HepG2 (cell line): ENCODE results near the gene PLCG1. TPM values are rescaled to one million over a fixed set of nuclear protein-coding genes. Genes with fewer than 3 reads are reported as not detected.

Experiments
- ATAC-seq: fragments of 200-7000 bp; cut with Tn5 transposase; 3 replicates; pipeline ENCODE4 v1.9.1; 2020; ENCODE audit warnings: mild to moderate bottlenecking, moderate library complexity
- BruUV-seq: library from RNA; stranded (reverse); fragments of 400-500 nt; replicated peaks from 2 replicates; lab custom pipeline; 2021; lab: Mats Ljungman, UMichigan
- CTCF ChIA-PET: fragments of 300-600 bp; formaldehyde crosslinking; extraction: SDS; loops from one replicate; lab custom pipeline; 2021; ENCODE audit warnings: low total read pairs, inconsistent platforms, low intra/inter-chr PET ratio; lab: Yijun Ruan, JAX
- POLR2A ChIA-PET: fragments of 350-600 bp; sonication (Branson Sonifier 250); formaldehyde crosslinking; loops from one replicate; lab custom pipeline; 2020; ENCODE audit warnings: antibody characterized with exemption, inconsistent platforms; lab: Yijun Ruan, JAX
- DNase-seq: peaks from one replicate; pipeline ENCODE4 v3.0.0-alpha.2; 2015; ENCODE audit warnings: low spot score
- FAIRE-seq: peaks from 3 replicates; lab custom pipeline; 2011; peaks lifted over from hg19 to GRCh38; lab: Jason Lieb, UNC
- H2AFZ ChIP-seq: one replicate; pipeline ENCODE4 v1.6.1; 2011; ENCODE audit warnings: low read length, inconsistent platforms
- H3K27ac ChIP-seq: fragments of 300-600 bp; 3 replicates; pipeline ENCODE4 v1.8.0; 2011; ENCODE audit warnings: mixed run types, mild to moderate bottlenecking, mixed read lengths, low read length, inconsistent platforms; ENCODE audit not compliant: insufficient read depth; ENCODE audit errors: extremely low read length
- H3K27me3 ChIP-seq, 2 experiments: fragments of 200-600 bp in 1 of 2; 2 replicates in 1 of 2; 3 replicates in 1 of 2; pipeline versions ENCODE4 v1.6.0 to v1.8.0; 2011; ENCODE audit warnings: low read length in 2 of 2, mild to moderate bottlenecking in 2 of 2, moderate library complexity in 2 of 2, inconsistent platforms in 1 of 2; ENCODE audit not compliant: insufficient read depth in 2 of 2, control insufficient read depth in 1 of 2
- H3K36me3 ChIP-seq, 2 experiments: fragments of 200-600 bp in 1 of 2; replicated peaks in 1 of 2; 2 replicates in 1 of 2; 3 replicates in 1 of 2; pipeline versions ENCODE4 v1.5.1 to v1.8.0; 2011; ENCODE audit warnings: low read length in 2 of 2, inconsistent platforms in 1 of 2; ENCODE audit not compliant: insufficient read depth in 2 of 2, control insufficient read depth in 1 of 2
- H3K4me1 ChIP-seq: 2 replicates; pipeline ENCODE4 v1.5.1; 2012; ENCODE audit warnings: low read length, inconsistent platforms; ENCODE audit not compliant: insufficient read depth
- H3K4me2 ChIP-seq: 2 replicates; pipeline ENCODE4 v1.6.0; 2011; ENCODE audit warnings: low read depth, low read length, inconsistent platforms
- H3K4me3 ChIP-seq, 3 experiments: fragments of 200-600 bp in 1 of 3; sonication (generic), shearing (Covaris generic) in 1 of 3; replicated peaks in 1 of 3; 2 replicates each; pipeline ENCODE4 v1.5.1; 2011 to 2016; ENCODE audit warnings: low read length in 3 of 3, inconsistent platforms in 2 of 3, low read depth in 2 of 3, mild to moderate bottlenecking in 2 of 3, control low read depth in 1 of 3, mixed read lengths in 1 of 3; ENCODE audit not compliant: insufficient read depth in 1 of 3
- H3K79me2 ChIP-seq: one replicate; pipeline ENCODE4 v1.6.1; 2011; ENCODE audit warnings: low read length, inconsistent platforms; ENCODE audit not compliant: insufficient read depth
- H3K9ac ChIP-seq: 2 replicates; pipeline ENCODE4 v1.6.0; 2011; ENCODE audit warnings: mild to moderate bottlenecking, low read depth, low read length, inconsistent platforms; ENCODE audit not compliant: insufficient read depth
- H3K9me3 ChIP-seq: 2 replicates; pipeline ENCODE4 v1.5.1; 2012; ENCODE audit warnings: mild to moderate bottlenecking, low read length
- H4K20me1 ChIP-seq: 2 replicates; pipeline ENCODE4 v1.6.0; 2011; ENCODE audit warnings: inconsistent platforms, mild to moderate bottlenecking, low read length, moderate library complexity; ENCODE audit not compliant: insufficient read depth
- HOXA5 ChIP-seq: sonication (generic); formaldehyde crosslinking; IDR thresholded peaks from 2 replicates; pipeline ENCODE4 v1.4.0; 2020; ENCODE audit warnings: missing genetic modification reagents
- MXD4 ChIP-seq: IDR thresholded peaks from 2 replicates; pipeline ENCODE4 v1.6.1; 2016; ENCODE audit warnings: mild to moderate bottlenecking, missing biosample characterization, missing genetic modification reagents
- RFX3 ChIP-seq: IDR thresholded peaks from 2 replicates; pipeline ENCODE4 v1.6.1; 2016; ENCODE audit warnings: missing biosample characterization, missing genetic modification reagents
- SMAD9 ChIP-seq: sonication (generic); formaldehyde crosslinking; IDR thresholded peaks from 2 replicates; pipeline ENCODE4 v1.5.1; 2020; ENCODE audit warnings: mild to moderate bottlenecking, missing genetic modification reagents
- SNAPC2 ChIP-seq: sonication (generic); formaldehyde crosslinking; IDR thresholded peaks from 2 replicates; pipeline ENCODE4 v1.8.1; 2022; ENCODE audit warnings: mild to moderate bottlenecking, missing genetic modification reagents
- TGIF2 ChIP-seq: IDR thresholded peaks from 2 replicates; pipeline ENCODE4 v1.6.1; 2016; ENCODE audit warnings: control low read depth, missing compliant biosample characterization
- ZNF180 ChIP-seq: sonication (generic); formaldehyde crosslinking; IDR thresholded peaks from 2 replicates; pipeline ENCODE4 v1.4.0; 2020; ENCODE audit warnings: low read depth, missing genetic modification reagents, borderline replicate concordance
- ZNF264 ChIP-seq: sonication (generic); formaldehyde crosslinking; IDR thresholded peaks from 2 replicates; pipeline ENCODE4 v1.4.0; 2020; ENCODE audit warnings: missing genetic modification reagents
- ZNF451 ChIP-seq: sonication (generic); formaldehyde crosslinking; IDR thresholded peaks from 2 replicates; pipeline ENCODE4 v1.5.0; 2020; ENCODE audit warnings: mild to moderate bottlenecking, missing genetic modification reagents
- WGBS: methylation state at CpG from one replicate; pipeline ENCODE4 v1.1.6; 2017; ENCODE audit warnings: low lambda C conversion rate; 5-methylcytosine and 5-hydroxymethylcytosine counted together
- in situ Hi-C: cut with HindIII; loops from 2 replicates; pipeline ENCODE4 v1.10.0; 2017; ENCODE audit warnings: low pct_unique_long_range_greater_than_20kb; ENCODE audit not compliant: extremely low pct_ligation_motif_present
- intact Hi-C: fragments of 100-400 bp; cut with micrococcal nuclease; formaldehyde crosslinking; loops from one replicate; pipeline ENCODE4 v1.10.0; 2022; ENCODE audit not compliant: unreplicated experiment
- polyA plus RNA-seq, 8 experiments: library from polyadenylated mRNA; depleted of rRNA in 3 of 8; stranded (reverse) in 7 of 8; unstranded in 1 of 8; fragments of >200 nt; fragmentation: Illumina TruSeq in 4 of 8; extraction: Trizol in 4 of 8; gene quantifications; 2 replicates each; pipeline versions ENCODE4 v1.2.1 to v1.2.3, GENCODE V29; 2011 to 2016; ENCODE audit warnings: low read depth in 4 of 8, missing spikeins in 1 of 8, mixed read lengths in 1 of 8; ENCODE audit not compliant: insufficient read depth in 1 of 8
- total RNA-seq, 5 experiments: library from RNA; depleted of rRNA; stranded (reverse); fragments of >200 nt; fragmentation: Illumina TruSeq; extraction: Trizol; gene quantifications; 2 replicates each; pipeline ENCODE4 v1.2.3, GENCODE V29; 2016; ENCODE audit warnings: low read depth in 1 of 5
- TF ChIP-seq, protein P1 (sequence below): sonication (generic); formaldehyde crosslinking; IDR thresholded peaks from 2 replicates; pipeline ENCODE4 v1.5.0; 2020; ENCODE audit warnings: mild to moderate bottlenecking, missing genetic modification reagents
- TF ChIP-seq, protein P2 (sequence below): sonication (generic); formaldehyde crosslinking; conservative IDR thresholded peaks from 2 replicates; pipeline ENCODE4 v1.4.0; 2020; ENCODE audit warnings: missing genetic modification reagents
- TF ChIP-seq, protein P3 (sequence below): sonication (generic); formaldehyde crosslinking; IDR thresholded peaks from 2 replicates; pipeline ENCODE4 v1.5.0; 2020; ENCODE audit warnings: mild to moderate bottlenecking, missing genetic modification reagents, moderate library complexity
- TF ChIP-seq, protein P4 (sequence below): sonication (generic); formaldehyde crosslinking; IDR thresholded peaks from 2 replicates; pipeline ENCODE4 v1.8.1; 2023; ENCODE audit warnings: mild to moderate bottlenecking, moderate library complexity, missing genetic modification reagents
- TF ChIP-seq, protein P5 (sequence below): sonication (generic); formaldehyde crosslinking; IDR thresholded peaks from 2 replicates; pipeline ENCODE4 v1.5.0; 2020; ENCODE audit warnings: missing genetic modification reagents

Gene PLCG1
- total and polyA plus RNA-seq, 2 of the 13 experiments (the other 11 are each of a cell fraction or from before 2014, with no cell fraction given), result 85.3 to 158 TPM

DNA sequence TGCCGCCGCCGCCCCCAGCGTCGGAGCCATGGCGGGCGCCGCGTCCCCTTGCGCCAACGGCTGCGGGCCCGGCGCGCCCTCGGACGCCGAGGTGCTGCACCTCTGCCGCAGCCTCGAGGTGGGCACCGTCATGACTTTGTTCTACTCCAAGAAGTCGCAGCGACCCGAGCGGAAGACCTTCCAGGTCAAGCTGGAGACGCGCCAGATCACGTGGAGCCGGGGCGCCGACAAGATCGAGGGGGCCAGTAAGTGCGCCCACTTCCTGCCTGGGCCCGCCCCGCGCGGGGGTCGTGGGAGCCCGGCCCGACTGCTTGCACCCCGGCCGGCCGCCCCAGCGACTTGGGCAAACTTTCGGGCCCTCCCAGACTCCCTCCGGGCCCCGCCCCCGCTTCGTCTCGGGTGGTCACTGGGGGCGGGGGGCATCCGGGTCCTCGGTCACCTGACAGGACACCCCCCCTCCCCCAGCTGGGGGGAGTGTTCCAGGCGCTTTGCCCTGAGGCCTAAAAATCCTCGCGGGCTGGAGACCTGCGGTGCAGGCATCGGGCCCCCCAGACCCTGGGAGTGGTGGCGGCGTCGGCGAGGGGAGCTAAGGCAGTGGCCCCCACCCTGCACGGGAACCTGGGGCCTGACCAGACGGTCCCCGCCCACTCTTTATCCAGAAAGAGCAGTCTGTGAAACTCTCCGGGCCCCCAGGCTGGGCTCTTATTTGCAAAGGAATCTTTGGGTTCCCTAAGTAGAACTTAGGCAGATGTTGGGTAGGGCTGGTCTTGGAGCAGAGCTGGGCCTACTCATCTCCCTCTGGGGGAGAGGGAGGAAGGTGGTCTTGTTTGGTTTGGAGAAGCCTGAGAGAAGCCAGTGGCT is 501 bp downstream of the PLCG1 start:
- in situ Hi-C loops (loop anchor here (10.0 kb wide), 1 partner anchor 197 kb away; no protein-coding TSS in a partner anchor), intact Hi-C loops (loop anchor here (2.0 kb wide), 2 partner anchors 15 to 35 kb away; no protein-coding TSS in a partner anchor)
- Histone ChIP-seq H3K9me3 (no peaks in the 10 kb centered on the region), H3K4me2 (peak overlapping the region; percentile 97), H3K4me3 (peak overlapping the region; percentile 81 to 91 (median 85)), H3K27ac (peak overlapping the region; percentile 85), H3K27me3 (no peaks in the 10 kb centered on the region), H3K4me1 (peaks cover 77% of the 10 kb centered on the region), H3K79me2 (peaks cover 54% of the 10 kb centered on the region), H3K36me3 (peaks cover 0 to 3% of the 10 kb centered on the region in 2 experiments; a peak in 3 of 5 replicates), H2AFZ (no peak overlapping the region), H3K9ac (peak overlapping the region; percentile 96), H4K20me1 (peaks cover 5% of the 10 kb centered on the region)
- ATAC-seq, result peak; percentile 1
- DNase-seq, result peak; percentile 72
- FAIRE-seq, result no peak
- POLR2A ChIA-PET, result interaction anchor here (0.7 to 2.1 kb wide), 5 partner anchors 9 to 203 kb away, joined by 3 to 13 read pairs (median 4); partner anchors contain the start of gene LPIN3
- WGBS, result 0% methylated on average over 42 of the region's 66 CpGs
- CTCF ChIA-PET, result no interaction called here
- no TSS peak for BruUV-seq
- TF ChIP-seq ZNF451 (CRISPR knock-in tag) (peak; percentile 23; the same call in 1 of the 2 replicates), ZNF264 (CRISPR knock-in tag) (peak; percentile 77), SNAPC2 (CRISPR knock-in tag) (no peak), MXD4 (no peak; the same call in 1 of the 2 replicates), TGIF2 (no peak), RFX3 (CRISPR knock-in tag) (no peak), ZNF180 (CRISPR knock-in tag) (no peak), SMAD9 (CRISPR knock-in tag) (no peak), HOXA5 (CRISPR knock-in tag) (peak; percentile 50; the same call in 1 of the 2 replicates)
- TF ChIP-seq, protein P1, sequence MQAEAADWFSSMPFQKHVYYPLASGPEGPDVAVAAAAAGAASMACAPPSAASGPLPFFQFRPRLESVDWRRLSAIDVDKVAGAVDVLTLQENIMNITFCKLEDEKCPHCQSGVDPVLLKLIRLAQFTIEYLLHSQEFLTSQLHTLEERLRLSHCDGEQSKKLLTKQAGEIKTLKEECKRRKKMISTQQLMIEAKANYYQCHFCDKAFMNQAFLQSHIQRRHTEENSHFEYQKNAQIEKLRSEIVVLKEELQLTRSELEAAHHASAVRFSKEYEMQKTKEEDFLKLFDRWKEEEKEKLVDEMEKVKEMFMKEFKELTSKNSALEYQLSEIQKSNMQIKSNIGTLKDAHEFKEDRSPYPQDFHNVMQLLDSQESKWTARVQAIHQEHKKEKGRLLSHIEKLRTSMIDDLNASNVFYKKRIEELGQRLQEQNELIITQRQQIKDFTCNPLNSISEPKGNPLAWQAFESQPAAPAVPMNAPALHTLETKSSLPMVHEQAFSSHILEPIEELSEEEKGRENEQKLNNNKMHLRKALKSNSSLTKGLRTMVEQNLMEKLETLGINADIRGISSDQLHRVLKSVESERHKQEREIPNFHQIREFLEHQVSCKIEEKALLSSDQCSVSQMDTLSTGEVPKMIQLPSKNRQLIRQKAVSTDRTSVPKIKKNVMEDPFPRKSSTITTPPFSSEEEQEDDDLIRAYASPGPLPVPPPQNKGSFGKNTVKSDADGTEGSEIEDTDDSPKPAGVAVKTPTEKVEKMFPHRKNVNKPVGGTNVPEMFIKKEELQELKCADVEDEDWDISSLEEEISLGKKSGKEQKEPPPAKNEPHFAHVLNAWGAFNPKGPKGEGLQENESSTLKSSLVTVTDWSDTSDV (CRISPR knock-in tag), result peak; percentile 91; the same call in 1 of the 2 replicates
- TF ChIP-seq, protein P2, sequence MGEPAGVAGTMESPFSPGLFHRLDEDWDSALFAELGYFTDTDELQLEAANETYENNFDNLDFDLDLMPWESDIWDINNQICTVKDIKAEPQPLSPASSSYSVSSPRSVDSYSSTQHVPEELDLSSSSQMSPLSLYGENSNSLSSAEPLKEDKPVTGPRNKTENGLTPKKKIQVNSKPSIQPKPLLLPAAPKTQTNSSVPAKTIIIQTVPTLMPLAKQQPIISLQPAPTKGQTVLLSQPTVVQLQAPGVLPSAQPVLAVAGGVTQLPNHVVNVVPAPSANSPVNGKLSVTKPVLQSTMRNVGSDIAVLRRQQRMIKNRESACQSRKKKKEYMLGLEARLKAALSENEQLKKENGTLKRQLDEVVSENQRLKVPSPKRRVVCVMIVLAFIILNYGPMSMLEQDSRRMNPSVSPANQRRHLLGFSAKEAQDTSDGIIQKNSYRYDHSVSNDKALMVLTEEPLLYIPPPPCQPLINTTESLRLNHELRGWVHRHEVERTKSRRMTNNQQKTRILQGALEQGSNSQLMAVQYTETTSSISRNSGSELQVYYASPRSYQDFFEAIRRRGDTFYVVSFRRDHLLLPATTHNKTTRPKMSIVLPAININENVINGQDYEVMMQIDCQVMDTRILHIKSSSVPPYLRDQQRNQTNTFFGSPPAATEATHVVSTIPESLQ (CRISPR knock-in tag), result no peak; the same call in 1 of the 2 replicates
- TF ChIP-seq, protein P3, sequence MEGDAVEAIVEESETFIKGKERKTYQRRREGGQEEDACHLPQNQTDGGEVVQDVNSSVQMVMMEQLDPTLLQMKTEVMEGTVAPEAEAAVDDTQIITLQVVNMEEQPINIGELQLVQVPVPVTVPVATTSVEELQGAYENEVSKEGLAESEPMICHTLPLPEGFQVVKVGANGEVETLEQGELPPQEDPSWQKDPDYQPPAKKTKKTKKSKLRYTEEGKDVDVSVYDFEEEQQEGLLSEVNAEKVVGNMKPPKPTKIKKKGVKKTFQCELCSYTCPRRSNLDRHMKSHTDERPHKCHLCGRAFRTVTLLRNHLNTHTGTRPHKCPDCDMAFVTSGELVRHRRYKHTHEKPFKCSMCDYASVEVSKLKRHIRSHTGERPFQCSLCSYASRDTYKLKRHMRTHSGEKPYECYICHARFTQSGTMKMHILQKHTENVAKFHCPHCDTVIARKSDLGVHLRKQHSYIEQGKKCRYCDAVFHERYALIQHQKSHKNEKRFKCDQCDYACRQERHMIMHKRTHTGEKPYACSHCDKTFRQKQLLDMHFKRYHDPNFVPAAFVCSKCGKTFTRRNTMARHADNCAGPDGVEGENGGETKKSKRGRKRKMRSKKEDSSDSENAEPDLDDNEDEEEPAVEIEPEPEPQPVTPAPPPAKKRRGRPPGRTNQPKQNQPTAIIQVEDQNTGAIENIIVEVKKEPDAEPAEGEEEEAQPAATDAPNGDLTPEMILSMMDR (CRISPR knock-in tag), result no peak
- TF ChIP-seq, protein P4, sequence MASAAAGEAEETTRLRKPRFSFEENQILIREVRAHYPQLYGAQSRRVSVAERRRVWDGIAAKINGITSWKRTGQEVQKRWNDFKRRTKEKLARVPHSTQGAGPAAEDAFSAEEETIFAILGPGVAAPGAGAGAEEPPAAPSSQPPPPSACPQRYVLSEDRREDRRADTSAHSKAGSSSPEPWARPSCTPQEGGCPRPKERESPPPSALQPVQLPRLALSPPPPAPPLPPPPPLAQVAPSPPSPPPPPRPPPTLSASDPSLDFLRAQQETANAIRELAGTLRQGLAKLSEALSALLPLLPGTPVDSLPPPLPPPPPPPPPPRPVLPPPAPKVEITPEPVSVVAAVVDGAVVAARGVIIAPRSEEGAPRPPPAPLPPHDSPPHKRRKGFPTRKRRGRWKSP (CRISPR knock-in tag), result peak; percentile 69; the same call in 1 of the 2 replicates
- TF ChIP-seq, protein P5, sequence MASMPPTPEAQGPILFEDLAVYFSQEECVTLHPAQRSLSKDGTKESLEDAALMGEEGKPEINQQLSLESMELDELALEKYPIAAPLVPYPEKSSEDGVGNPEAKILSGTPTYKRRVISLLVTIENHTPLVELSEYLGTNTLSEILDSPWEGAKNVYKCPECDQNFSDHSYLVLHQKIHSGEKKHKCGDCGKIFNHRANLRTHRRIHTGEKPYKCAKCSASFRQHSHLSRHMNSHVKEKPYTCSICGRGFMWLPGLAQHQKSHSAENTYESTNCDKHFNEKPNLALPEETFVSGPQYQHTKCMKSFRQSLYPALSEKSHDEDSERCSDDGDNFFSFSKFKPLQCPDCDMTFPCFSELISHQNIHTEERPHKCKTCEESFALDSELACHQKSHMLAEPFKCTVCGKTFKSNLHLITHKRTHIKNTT, result 0 out of 2 replicates have a peak, but pooled peaks have one; percentile 79
